Coronary artery (tissue), 2 donors: Measurements from ENCODE around the gene SYNPR.

ENCODE experiments used
- DNase-seq: peaks from one replicate; pipeline ENCODE4 v3.0.0-alpha.2; 2017; ENCODE audit warnings: low spot score
- H3K27ac ChIP-seq, 2 donors: fragments of 200-600 bp; sonication (generic); one replicate each; pipeline ENCODE4 v1.5.1; 2016 to 2019
- H3K4me3 ChIP-seq: fragments of 200-600 bp; sonication (generic); 2 replicates; pipeline ENCODE4 v1.5.1; 2016; ENCODE audit warnings: mild to moderate bottlenecking, moderate library complexity
- TF ChIP-seq, protein P1 (sequence below): fragments of 200-600 bp; sonication (generic); IDR thresholded peaks from one replicate; pipeline ENCODE4 v1.5.1; 2019; ENCODE audit warnings: antibody characterized with exemption

SYNPR gene

GRCh38 chr3:63328365-63328764 is 50.3 kb downstream of the SYNPR start:
- H3K4me3 ChIP-seq = no peak overlapping the region
- TF ChIP-seq, protein P1, sequence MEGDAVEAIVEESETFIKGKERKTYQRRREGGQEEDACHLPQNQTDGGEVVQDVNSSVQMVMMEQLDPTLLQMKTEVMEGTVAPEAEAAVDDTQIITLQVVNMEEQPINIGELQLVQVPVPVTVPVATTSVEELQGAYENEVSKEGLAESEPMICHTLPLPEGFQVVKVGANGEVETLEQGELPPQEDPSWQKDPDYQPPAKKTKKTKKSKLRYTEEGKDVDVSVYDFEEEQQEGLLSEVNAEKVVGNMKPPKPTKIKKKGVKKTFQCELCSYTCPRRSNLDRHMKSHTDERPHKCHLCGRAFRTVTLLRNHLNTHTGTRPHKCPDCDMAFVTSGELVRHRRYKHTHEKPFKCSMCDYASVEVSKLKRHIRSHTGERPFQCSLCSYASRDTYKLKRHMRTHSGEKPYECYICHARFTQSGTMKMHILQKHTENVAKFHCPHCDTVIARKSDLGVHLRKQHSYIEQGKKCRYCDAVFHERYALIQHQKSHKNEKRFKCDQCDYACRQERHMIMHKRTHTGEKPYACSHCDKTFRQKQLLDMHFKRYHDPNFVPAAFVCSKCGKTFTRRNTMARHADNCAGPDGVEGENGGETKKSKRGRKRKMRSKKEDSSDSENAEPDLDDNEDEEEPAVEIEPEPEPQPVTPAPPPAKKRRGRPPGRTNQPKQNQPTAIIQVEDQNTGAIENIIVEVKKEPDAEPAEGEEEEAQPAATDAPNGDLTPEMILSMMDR = no peak
- no peak overlapping the region for H3K27ac ChIP-seq
- no peak for DNase-seq

DNA sequence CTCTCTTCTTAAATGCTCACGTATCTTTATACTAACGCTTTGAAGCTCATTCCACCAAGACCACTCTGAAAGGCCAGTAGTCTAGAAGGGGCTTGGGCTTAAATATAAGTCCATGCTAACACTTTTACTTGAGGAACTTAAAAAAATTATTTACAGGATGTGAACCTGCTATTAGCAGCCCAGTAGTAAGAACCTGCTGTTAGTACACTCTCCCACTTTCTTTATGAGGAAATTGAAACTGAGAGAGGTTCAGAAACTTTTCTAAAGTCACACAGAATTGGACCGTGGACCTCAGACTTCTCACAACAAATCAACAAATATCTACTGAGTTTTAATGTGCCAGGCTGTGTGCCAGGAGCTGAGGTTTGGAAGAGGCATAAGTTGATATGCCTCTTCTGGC is 53.4 kb downstream of the SYNPR start:
- H3K27ac ChIP-seq = no peak overlapping the region
- no peak overlapping the region for H3K4me3 ChIP-seq
- TF ChIP-seq, protein P1 = no peak
- DNase-seq = no peak

DNA sequence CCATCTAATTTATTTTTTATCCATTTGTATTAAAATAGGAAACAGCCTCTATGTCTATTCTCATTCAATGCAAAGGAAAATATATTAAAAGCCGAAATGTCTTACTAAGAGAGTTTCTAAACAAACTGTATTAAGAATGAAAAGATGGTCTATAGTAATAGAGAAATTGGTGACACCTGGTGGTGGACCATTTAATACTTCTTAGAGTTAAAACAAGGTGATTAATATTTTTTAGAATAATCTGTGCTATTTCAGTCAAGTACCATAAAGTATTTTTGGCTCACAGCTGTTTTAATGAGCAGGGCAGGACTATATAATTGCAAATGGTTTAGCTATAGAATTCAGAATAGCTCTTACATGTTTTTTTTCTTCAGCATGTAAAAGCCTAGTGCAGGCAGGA is 55.7 kb downstream of the SYNPR start:
- TF ChIP-seq, protein P1 = no peak

GRCh38 chr3:63338351-63338750 is 60.2 kb downstream of the SYNPR start:
- H3K27ac ChIP-seq = no peak overlapping the region
- no peak for DNase-seq
- TF ChIP-seq, protein P1 = no peak
- H3K4me3 ChIP-seq = no peak overlapping the region

More for the DNA sequence above, 55.7 kb downstream of the SYNPR start:
- Histone ChIP-seq H3K27ac (no peak overlapping the region), H3K4me3 (no peak overlapping the region)
- no peak for DNase-seq

- no peak for DNase-seq
- Histone ChIP-seq H3K4me3 (no peak overlapping the region), H3K27ac (no peak overlapping the region)
- TF ChIP-seq, protein P1 = no peak
Measured at GRCh38 chr3:63343674-63344073, 65.6 kb downstream of the SYNPR start.

GRCh38 chr3:63344661-63345060 is 66.6 kb downstream of the SYNPR start:
- Histone ChIP-seq H3K27ac (no peak overlapping the region), H3K4me3 (no peak overlapping the region)
- no peak for DNase-seq
- TF ChIP-seq, protein P1 = no peak

DNA sequence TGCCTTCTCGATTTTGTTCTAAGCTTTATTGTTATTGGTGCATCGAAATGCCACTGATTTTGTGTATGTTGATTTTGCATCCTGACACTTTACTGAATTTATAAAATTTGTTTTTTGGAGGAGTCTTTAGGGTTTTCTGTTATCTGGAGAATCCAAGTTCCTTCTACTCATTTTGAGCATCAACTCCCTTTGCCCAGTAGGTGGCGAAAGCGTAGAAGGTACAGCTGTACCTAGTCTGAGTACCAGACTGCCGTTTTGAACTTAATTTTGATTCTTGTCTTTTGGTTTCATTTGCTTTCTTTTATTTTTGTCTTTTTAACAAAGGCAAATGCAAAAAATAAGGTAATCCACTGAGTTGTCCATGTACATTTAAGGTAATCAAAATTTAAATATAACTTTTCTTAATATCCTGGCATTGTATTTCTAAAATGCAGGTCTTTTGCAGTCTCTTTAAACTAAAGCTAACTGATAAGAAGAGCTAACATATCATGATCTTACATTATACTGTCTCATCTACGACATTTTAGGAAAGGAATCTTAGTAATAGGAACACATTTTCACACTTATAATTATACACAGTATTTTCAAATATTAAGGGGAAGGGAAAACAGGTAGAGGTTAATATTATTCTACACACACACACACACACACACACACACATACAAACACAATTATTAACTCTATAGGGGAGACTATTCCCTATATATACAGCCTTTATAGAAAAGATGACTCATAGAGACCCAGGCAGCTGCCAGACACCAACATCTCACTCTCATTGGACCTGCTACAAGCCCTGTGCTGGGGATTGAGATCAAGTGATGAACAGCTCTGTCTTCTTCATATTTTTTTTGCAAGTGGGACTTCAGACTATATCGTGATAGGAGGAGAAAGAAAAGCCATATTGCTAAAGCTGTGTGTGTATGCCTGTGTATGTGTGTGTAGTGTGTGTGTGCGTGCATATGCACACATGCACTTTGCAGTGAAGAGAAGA is 71.8 kb downstream of the SYNPR start:
- no peak for DNase-seq
- no peak overlapping the region for H3K4me3 ChIP-seq
- TF ChIP-seq, protein P1 = peak; percentile 49
- no peak overlapping the region for H3K27ac ChIP-seq
